HFF-Myc (cell line): ENCODE data around the gene LRRC4C.

Experiments used
- DNase-seq: peaks from one replicate; pipeline ENCODE4 v3.0.0-alpha.2; 2011; ENCODE audit warnings: low read depth; ENCODE audit errors: extremely low read depth
- H3K4me3 ChIP-seq: replicated peaks from 2 replicates; pipeline ENCODE4 v1.5.1; 2011; ENCODE audit warnings: low read depth, mild to moderate bottlenecking, control low read depth, low read length
- TF ChIP-seq, protein P1 (sequence below): IDR thresholded peaks from 2 replicates; pipeline ENCODE4 v1.5.1; 2012; ENCODE audit warnings: mild to moderate bottlenecking, low read depth, low read length, control low read depth; ENCODE audit errors: missing control alignments

The LRRC4C gene

DNA sequence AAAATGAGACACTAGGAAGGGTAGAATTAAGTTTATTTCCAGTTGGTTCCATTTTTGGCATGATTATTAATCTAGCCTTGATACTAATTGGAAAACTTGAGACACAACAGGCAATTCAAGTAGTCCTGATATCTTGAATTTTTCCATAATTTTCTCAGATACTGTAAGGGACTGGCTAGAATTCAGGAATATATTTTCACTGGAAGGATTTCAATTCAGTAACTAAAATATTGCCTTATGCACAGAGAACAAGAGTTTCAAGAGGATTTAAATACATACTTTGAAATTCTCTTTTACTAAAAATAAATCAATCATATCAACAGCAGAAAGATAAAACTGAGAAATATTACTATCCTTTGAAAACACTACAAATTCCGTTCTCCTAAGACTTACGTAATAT, 632.9 kb downstream of the LRRC4C start:
- TF ChIP-seq, protein P1, sequence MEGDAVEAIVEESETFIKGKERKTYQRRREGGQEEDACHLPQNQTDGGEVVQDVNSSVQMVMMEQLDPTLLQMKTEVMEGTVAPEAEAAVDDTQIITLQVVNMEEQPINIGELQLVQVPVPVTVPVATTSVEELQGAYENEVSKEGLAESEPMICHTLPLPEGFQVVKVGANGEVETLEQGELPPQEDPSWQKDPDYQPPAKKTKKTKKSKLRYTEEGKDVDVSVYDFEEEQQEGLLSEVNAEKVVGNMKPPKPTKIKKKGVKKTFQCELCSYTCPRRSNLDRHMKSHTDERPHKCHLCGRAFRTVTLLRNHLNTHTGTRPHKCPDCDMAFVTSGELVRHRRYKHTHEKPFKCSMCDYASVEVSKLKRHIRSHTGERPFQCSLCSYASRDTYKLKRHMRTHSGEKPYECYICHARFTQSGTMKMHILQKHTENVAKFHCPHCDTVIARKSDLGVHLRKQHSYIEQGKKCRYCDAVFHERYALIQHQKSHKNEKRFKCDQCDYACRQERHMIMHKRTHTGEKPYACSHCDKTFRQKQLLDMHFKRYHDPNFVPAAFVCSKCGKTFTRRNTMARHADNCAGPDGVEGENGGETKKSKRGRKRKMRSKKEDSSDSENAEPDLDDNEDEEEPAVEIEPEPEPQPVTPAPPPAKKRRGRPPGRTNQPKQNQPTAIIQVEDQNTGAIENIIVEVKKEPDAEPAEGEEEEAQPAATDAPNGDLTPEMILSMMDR: no peak
- no peak overlapping the region for H3K4me3 ChIP-seq
- no peak for DNase-seq

DNA sequence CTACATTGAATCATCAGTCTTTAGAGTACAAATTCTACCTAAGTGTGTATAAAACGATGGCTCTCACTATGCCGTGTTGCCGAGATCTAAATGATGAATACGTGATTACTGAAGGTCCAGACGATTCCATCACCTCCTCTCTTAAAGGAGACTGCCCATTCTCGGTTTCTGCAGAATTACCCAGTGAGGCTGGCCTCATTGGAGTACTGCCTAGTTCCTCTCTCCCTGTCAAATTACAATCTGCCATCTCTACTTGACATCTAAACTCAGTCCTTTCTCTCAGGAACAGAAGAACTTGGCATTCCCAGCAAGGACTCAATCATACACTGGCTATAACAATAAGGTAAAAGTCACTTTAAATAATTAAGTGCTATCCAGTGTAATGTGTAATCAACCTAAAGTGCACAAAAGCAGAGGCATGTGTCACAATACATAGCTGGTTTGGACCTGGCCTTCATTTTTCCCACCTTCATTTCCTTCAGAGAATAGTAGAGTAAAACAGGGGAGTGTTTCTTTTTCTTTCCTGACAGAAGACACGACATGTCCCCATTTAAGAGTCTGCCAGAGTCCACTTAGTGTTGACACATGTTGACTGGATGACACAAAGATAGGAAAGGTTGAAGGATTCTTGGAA, 634.1 kb downstream of the LRRC4C start:
- H3K4me3 ChIP-seq: no peak overlapping the region
- no peak for DNase-seq
- TF ChIP-seq, protein P1: no peak

DNA sequence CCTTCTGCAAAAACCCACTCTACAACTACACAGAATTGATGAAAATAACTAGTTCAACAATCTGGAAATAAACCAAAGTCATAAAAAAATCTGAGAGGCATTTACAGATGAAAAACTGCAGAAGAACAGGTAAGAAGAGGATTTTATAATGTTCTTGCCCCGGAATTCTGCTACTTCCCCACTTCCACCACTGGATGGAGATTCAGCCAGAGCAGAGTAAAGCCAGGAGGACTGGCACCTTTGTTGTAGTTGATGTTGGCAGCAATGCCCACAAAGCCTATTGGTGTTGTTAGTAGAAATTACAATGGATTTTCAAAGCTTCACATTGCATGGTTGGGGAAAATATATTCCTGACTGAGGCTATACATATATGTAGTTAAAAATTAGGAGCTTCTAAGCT, 640.2 kb downstream of the LRRC4C start:
- H3K4me3 ChIP-seq: no peak overlapping the region
- TF ChIP-seq, protein P1: no peak
- no peak for DNase-seq

DNA sequence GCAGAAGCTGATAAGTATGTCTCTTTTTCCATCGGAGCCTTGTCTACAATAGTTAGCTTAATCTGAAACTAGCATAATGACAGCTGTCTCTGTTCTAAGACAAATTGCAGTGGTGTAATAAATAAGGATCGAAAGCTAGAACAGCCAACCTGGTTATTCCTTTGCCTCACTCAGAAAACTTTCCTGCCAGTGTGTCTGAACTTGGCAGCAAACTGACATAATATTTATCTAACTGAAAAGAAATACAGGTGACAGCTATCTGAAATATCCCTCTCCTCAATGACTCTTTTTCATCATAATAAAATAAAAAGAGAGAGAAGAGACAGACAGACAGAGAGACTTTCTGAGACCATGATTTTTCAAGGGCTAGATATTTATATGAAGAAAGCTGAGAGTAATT, 642.5 kb downstream of the LRRC4C start:
- no peak for DNase-seq
- H3K4me3 ChIP-seq: no peak overlapping the region
- TF ChIP-seq, protein P1: no peak

DNA sequence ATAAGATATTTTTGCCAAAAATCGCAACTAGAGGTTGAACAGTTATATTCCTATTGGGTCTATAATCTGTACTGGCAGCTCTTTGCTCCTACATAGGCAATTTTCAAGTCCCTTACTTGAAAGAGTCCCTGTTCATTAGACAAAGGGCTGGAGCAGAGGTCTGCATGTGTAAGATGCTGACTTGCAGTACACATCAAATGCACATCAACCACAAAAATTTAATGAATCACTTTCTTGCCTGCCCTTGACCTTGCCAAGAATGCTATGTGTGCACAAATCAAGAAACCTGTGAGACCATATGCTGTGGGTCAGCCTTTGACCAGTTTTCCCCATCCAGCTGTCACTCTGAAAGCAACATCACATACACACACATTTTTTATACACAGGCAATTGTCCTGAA, 661.5 kb downstream of the LRRC4C start:
- DNase-seq: no peak
- TF ChIP-seq, protein P1: no peak
- H3K4me3 ChIP-seq: no peak overlapping the region

DNA sequence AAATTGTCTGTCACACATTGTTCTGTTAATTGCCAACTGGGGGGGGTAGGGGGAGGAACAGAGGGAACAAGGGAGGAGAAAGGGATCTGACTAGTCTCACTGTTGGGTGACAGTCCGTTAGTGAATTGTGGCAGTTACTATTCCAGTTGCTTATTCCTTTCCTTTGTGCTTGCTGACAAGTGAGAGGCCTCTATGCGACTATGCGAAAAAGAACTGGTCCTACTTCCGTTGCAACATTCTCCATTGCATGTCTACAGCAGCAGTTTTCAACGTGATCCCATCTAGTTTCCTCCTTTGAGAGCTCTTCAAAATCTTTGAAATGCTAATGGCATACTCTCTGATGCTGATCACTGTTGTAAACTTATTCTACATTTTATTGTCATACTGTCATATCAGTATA, 672.2 kb downstream of the LRRC4C start:
- no peak for DNase-seq
- no peak overlapping the region for H3K4me3 ChIP-seq
- TF ChIP-seq, protein P1: no peak

DNA sequence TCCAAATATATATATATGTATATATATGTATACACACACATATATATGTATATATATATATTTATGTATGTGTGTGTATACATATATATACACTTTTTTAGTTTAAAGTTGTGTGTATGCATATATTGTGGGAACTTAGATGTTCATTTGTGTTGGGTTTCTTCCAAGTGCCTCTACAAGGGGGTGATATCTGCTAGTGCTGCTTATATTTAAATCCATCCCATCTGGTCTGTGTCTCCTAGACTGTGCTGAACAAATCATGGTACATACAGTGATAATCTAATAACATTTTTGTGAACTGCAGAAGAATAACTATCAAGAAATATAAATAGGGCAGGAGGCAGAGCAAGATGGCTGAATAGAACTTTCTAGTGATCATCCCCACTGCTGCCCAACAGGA, 696.4 kb downstream of the LRRC4C start:
- TF ChIP-seq, protein P1: no peak

More for the DNA sequence above, 696.4 kb downstream of the LRRC4C start:
- no peak for DNase-seq
- no peak overlapping the region for H3K4me3 ChIP-seq
